NCI-H2227 (cell line): Measurements from ENCODE around the gene OXA1L.
"Not testable (repeated sequence)": the region's sequence is repeated elsewhere in the genome, so short reads cannot be mapped to it uniquely, and the experiment has no call there.

Experiments
- DNase-seq: peaks from one replicate; lab custom pipeline; 2025; ENCODE audit not compliant: unreplicated experiment; lab: John Stamatoyannopoulos, UW

Gene OXA1L

GRCh38 chr14:22766457-22767322 lies at the start of gene OXA1L:
Gene OXA1L (plus strand): TSS chr14:22766688. CDS start chr14:22766702, 14 bp downstream.
- DNase-seq: peak; percentile 97

GRCh38 chr14:22718091-22718490 lies 48.4 kb upstream of the OXA1L start:
- DNase-seq: no peak

GRCh38 chr14:22721213-22721612 lies 45.3 kb upstream of the OXA1L start:
- no peak for DNase-seq

GRCh38 chr14:22723815-22724214 lies 42.7 kb upstream of the OXA1L start:
- DNase-seq: no peak

- DNase-seq: not testable (repeated sequence)
Measured at GRCh38 chr14:22724847-22725246, 41.6 kb upstream of the OXA1L start.

- not testable (repeated sequence) for DNase-seq
Measured at GRCh38 chr14:22725374-22725773, 41.1 kb upstream of the OXA1L start.

GRCh38 chr14:22726012-22726411 lies 40.5 kb upstream of the OXA1L start:
- DNase-seq: no peak

- DNase-seq: not testable (repeated sequence)
Measured at GRCh38 chr14:22732062-22732461, 34.4 kb upstream of the OXA1L start.

- DNase-seq: no peak
Measured at GRCh38 chr14:22733829-22734228, 32.7 kb upstream of the OXA1L start.

GRCh38 chr14:22735096-22735495 lies 31.4 kb upstream of the OXA1L start:
- DNase-seq: no peak

- not testable (repeated sequence) for DNase-seq
Measured at GRCh38 chr14:22736384-22736783, 30.1 kb upstream of the OXA1L start.

- DNase-seq: no peak
Measured at GRCh38 chr14:22737052-22737451, 29.4 kb upstream of the OXA1L start.

- DNase-seq: no peak
Measured at GRCh38 chr14:22739423-22739822, 27.1 kb upstream of the OXA1L start.

- no peak for DNase-seq
Measured at GRCh38 chr14:22740020-22740419, 26.5 kb upstream of the OXA1L start.

GRCh38 chr14:22747769-22748168 lies 18.7 kb upstream of the OXA1L start:
- no peak for DNase-seq

- peak; percentile 25 for DNase-seq
Measured at GRCh38 chr14:22748206-22748605, 18.3 kb upstream of the OXA1L start.

- DNase-seq: no peak
Measured at GRCh38 chr14:22748631-22749068, 17.8 kb upstream of the OXA1L start.

- DNase-seq: no peak
Measured at GRCh38 chr14:22752422-22752821, 14.1 kb upstream of the OXA1L start.

- no peak for DNase-seq
Measured at GRCh38 chr14:22753586-22753985, 12.9 kb upstream of the OXA1L start.

- not testable (repeated sequence) for DNase-seq
Measured at GRCh38 chr14:22757972-22758650, 8.4 kb upstream of the OXA1L start.

- DNase-seq: no peak
Measured at GRCh38 chr14:22761734-22762133, 4.8 kb upstream of the OXA1L start.

GRCh38 chr14:22764382-22764781 lies 2.1 kb upstream of the OXA1L start:
- DNase-seq: no peak
